Measurements from ENCODE around the gene CSN1S1.

Gene CSN1S1

GRCh38 chr4:69974631-69975030 is 43.8 kb downstream of the CSN1S1 start:
- DNase-seq: no peak
- Histone ChIP-seq H3K4me3 (ENCODE audit: low read depth, low read length) (no peak overlapping the region), H3K9me3 (ENCODE audit: severe bottlenecking) (no peaks in the 10 kb centered on the region), H3K27ac (no peak overlapping the region), H3K36me3 (no peaks in the 10 kb centered on the region), H3K27me3 (ENCODE audit: insufficient read depth, low read depth, severe bottlenecking) (no peaks in the 10 kb centered on the region)
- TF ChIP-seq CTCF (IDR thresholded peaks at IDR 0.05; ENCODE audit: low read depth, low read length): no peak

- H3K4me3 ChIP-seq (ENCODE audit: low read depth, low read length): no peak overlapping the region
- no peaks in the 10 kb centered on the region for H3K36me3 ChIP-seq
- H3K9me3 ChIP-seq (ENCODE audit: severe bottlenecking): no peaks in the 10 kb centered on the region
- no peak for TF ChIP-seq CTCF (IDR thresholded peaks at IDR 0.05; ENCODE audit: low read depth, low read length)
- H3K27me3 ChIP-seq (ENCODE audit: insufficient read depth, low read depth, severe bottlenecking): no peaks in the 10 kb centered on the region
- no peak for DNase-seq
- no peak overlapping the region for H3K27ac ChIP-seq
Measured at GRCh38 chr4:69977582-69977981, 46.7 kb downstream of the CSN1S1 start.

- TF ChIP-seq CTCF (IDR thresholded peaks at IDR 0.05; ENCODE audit: low read depth, low read length): no peak
- DNase-seq: no peak
- H3K27me3 ChIP-seq (ENCODE audit: insufficient read depth, low read depth, severe bottlenecking): no peaks in the 10 kb centered on the region
Measured at GRCh38 chr4:69984030-69984443, 53.2 kb downstream of the CSN1S1 start.

GRCh38 chr4:69986663-69987062 is 55.8 kb downstream of the CSN1S1 start:
- TF ChIP-seq CTCF (IDR thresholded peaks at IDR 0.05; ENCODE audit: low read depth, low read length): no peak
- Histone ChIP-seq H3K36me3 (no peaks in the 10 kb centered on the region), H3K4me3 (ENCODE audit: low read depth, low read length) (no peak overlapping the region), H3K9me3 (ENCODE audit: severe bottlenecking) (no peaks in the 10 kb centered on the region), H3K27ac (no peak overlapping the region), H3K27me3 (ENCODE audit: insufficient read depth, low read depth, severe bottlenecking) (no peaks in the 10 kb centered on the region)
- DNase-seq: no peak

More at GRCh38 chr4:69984030-69984443, 53.2 kb downstream of the CSN1S1 start:
- Histone ChIP-seq H3K9me3 (ENCODE audit: severe bottlenecking) (no peaks in the 10 kb centered on the region), H3K27ac (no peak overlapping the region), H3K4me3 (ENCODE audit: low read depth, low read length) (no peak overlapping the region), H3K36me3 (no peaks in the 10 kb centered on the region)

GRCh38 chr4:69991016-69991415 is 60.1 kb downstream of the CSN1S1 start:
- Histone ChIP-seq H3K27ac (no peak overlapping the region), H3K36me3 (no peaks in the 10 kb centered on the region), H3K4me3 (ENCODE audit: low read depth, low read length) (no peak overlapping the region), H3K9me3 (ENCODE audit: severe bottlenecking) (no peaks in the 10 kb centered on the region), H3K27me3 (ENCODE audit: insufficient read depth, low read depth, severe bottlenecking) (no peaks in the 10 kb centered on the region)
- no peak for DNase-seq
- no peak for TF ChIP-seq CTCF (IDR thresholded peaks at IDR 0.05; ENCODE audit: low read depth, low read length)

GRCh38 chr4:69994782-69995181 is 63.9 kb downstream of the CSN1S1 start:
- TF ChIP-seq CTCF (IDR thresholded peaks at IDR 0.05; ENCODE audit: low read depth, low read length): no peak
- no peak for DNase-seq
- no peaks in the 10 kb centered on the region for H3K9me3 ChIP-seq (ENCODE audit: severe bottlenecking)
- no peaks in the 10 kb centered on the region for H3K27me3 ChIP-seq (ENCODE audit: insufficient read depth, low read depth, severe bottlenecking)
- H3K4me3 ChIP-seq (ENCODE audit: low read depth, low read length): no peak overlapping the region
- no peak overlapping the region for H3K27ac ChIP-seq
- no peaks in the 10 kb centered on the region for H3K36me3 ChIP-seq
